GM18508 (cell line): ENCODE measurements around the gene CDKN2B.

Experiments used
- ATAC-seq: cut with Tn5 transposase; IDR thresholded peaks from one replicate; pipeline ENCODE4 v1.9.1; 2021; ENCODE audit warnings: moderate number of reproducible peaks; ENCODE audit not compliant: insufficient read depth, unreplicated experiment

CDKN2B gene

GRCh38 chr9:21995666-21996398, 13.3 kb downstream of the CDKN2B start:
- no peak for ATAC-seq

- peak; percentile 65 for ATAC-seq
Observed at GRCh38 chr9:21995006-21995665, 14.0 kb downstream of the CDKN2B start.

- ATAC-seq, result peak; percentile 19
Observed at GRCh38 chr9:21994556-21995005, 14.5 kb downstream of the CDKN2B start, which contains the start of gene CDKN2B-AS1. Gene CDKN2B-AS1, plus strand, starts transcription at chr9:21994791.

GRCh38 chr9:21993893-21994555, 15.1 kb downstream of the CDKN2B start, which contains the start of gene CDKN2A:
Gene CDKN2A, minus strand, starts transcription at chr9:21994392.
- ATAC-seq, result peak; percentile 22

- no peak for ATAC-seq
Observed at GRCh38 chr9:21993007-21993406, 16.1 kb downstream of the CDKN2B start.

- no peak for ATAC-seq
Observed at GRCh38 chr9:21991072-21991959, 17.8 kb downstream of the CDKN2B start.

GRCh38 chr9:21989440-21990189, 19.5 kb downstream of the CDKN2B start:
- no peak for ATAC-seq

GRCh38 chr9:21988056-21988990, 20.8 kb downstream of the CDKN2B start:
- no peak for ATAC-seq

- no peak for ATAC-seq
Observed at GRCh38 chr9:21985964-21986667, 23.0 kb downstream of the CDKN2B start.

GRCh38 chr9:21984101-21984500, 25.0 kb downstream of the CDKN2B start:
- ATAC-seq, result no peak

GRCh38 chr9:21983561-21983935, 25.6 kb downstream of the CDKN2B start:
- ATAC-seq, result no peak

GRCh38 chr9:21982861-21983560, 26.1 kb downstream of the CDKN2B start:
- no peak for ATAC-seq

GRCh38 chr9:21982391-21982790, 26.7 kb downstream of the CDKN2B start:
- ATAC-seq, result no peak

- no peak for ATAC-seq
Observed at GRCh38 chr9:21976334-21976875, 32.7 kb downstream of the CDKN2B start.

GRCh38 chr9:21974722-21975409, 34.2 kb downstream of the CDKN2B start:
- ATAC-seq, result no peak

GRCh38 chr9:21974343-21974721, 34.8 kb downstream of the CDKN2B start:
- no peak for ATAC-seq
